Measurements from ENCODE around the gene VPS72.

GRCh38 chr1:151159373-151159772, 30.6 kb downstream of the VPS72 start:
- TF ChIP-seq CTCF (IDR thresholded peaks at IDR 0.05; ENCODE audit: insufficient read depth, low read length): no peak
- TF ChIP-seq REST (IDR thresholded peaks at IDR 0.05; ENCODE audit: insufficient replicate concordance, low read depth): no peak

Measured in HL-60 (cell line).